Esophagus muscularis mucosa (tissue), 4 donors: Measurements from ENCODE around the gene CCDC3. TPM values are rescaled to one million over a fixed set of nuclear protein-coding genes. Genes with fewer than 3 reads are reported as not detected.

Experiments
- DNase-seq: peaks from one replicate; pipeline ENCODE4 v3.0.0-alpha.2; 2017; ENCODE audit errors: extremely low spot score
- H3K27ac ChIP-seq, 4 donors: fragments of 200-600 bp; sonication (generic); replicated peaks in 1 of 4; 1 replicate in 3 of 4; 2 replicates in 1 of 4; pipeline ENCODE4 v1.5.1; 2016 to 2019; ENCODE audit warnings: mild to moderate bottlenecking in 1 of 4
- H3K27me3 ChIP-seq, 4 donors: fragments of 200-600 bp; sonication (generic); one replicate each; pipeline versions ENCODE4 v1.5.1 to v1.6.0; 2016 to 2019
- H3K36me3 ChIP-seq, 4 donors: fragments of 200-600 bp; sonication (generic); one replicate each; pipeline ENCODE4 v1.5.1; 2016 to 2019
- H3K4me1 ChIP-seq, 4 donors: fragments of 200-600 bp; sonication (generic); one replicate each; pipeline ENCODE4 v1.5.1; 2016 to 2019
- H3K4me3 ChIP-seq, 4 donors: fragments of 200-600 bp; sonication (generic); 1 replicate in 2 of 4; 2 replicates in 2 of 4; pipeline ENCODE4 v1.5.1; 2016 to 2019; ENCODE audit warnings: mild to moderate bottlenecking in 4 of 4, moderate library complexity in 1 of 4
- H3K9me3 ChIP-seq, 4 donors: fragments of 200-600 bp; sonication (generic); 1 replicate in 3 of 4; 2 replicates in 1 of 4; pipeline ENCODE4 v1.5.1; 2016 to 2019
- EP300 ChIP-seq: sonication (generic); formaldehyde crosslinking; IDR thresholded peaks from one replicate; pipeline ENCODE4 v1.6.1; 2017; ENCODE audit warnings: antibody characterized with exemption
- POLR2A ChIP-seq: fragments of 450-650 bp; IDR thresholded peaks from one replicate; pipeline ENCODE4 v1.6.1; 2017; ENCODE audit warnings: antibody characterized with exemption, moderate library complexity, mild to moderate bottlenecking, low read depth
- POLR2AphosphoS5 ChIP-seq, 2 donors: sonication (generic); formaldehyde crosslinking; IDR thresholded peaks; one replicate each; pipeline ENCODE4 v1.6.1; 2017; ENCODE audit warnings: antibody characterized with exemption in 2 of 2
- WGBS: methylation state at CpG from one replicate; pipeline ENCODE4 v1.1.5; 2018; 5-methylcytosine and 5-hydroxymethylcytosine counted together
- intact Hi-C: fragments of 100-400 bp; cut with DNase I; formaldehyde crosslinking; loops from one replicate; pipeline ENCODE4 v1.15.1; 2023
- total RNA-seq, 4 donors: library from RNA; depleted of rRNA; stranded (reverse); fragments of >200 nt; gene quantifications; one replicate each; pipeline versions ENCODE4 v1.1.0 to v1.2.1, GENCODE V29; 2016
- TF ChIP-seq, protein P1 (sequence below), 3 experiments: fragments of 200-600 bp in 2 of 3; fragments of 450-650 bp in 1 of 3; sonication (generic) in 2 of 3; IDR thresholded peaks; one replicate each; pipeline ENCODE4 v1.5.1; 2017 to 2019; ENCODE audit warnings: antibody characterized with exemption in 3 of 3, mild to moderate bottlenecking in 2 of 3, moderate library complexity in 1 of 3

Gene CCDC3
- total RNA-seq, 4 donors from 2014 or later = 23.7 to 79.1 (median 44.3) TPM

GRCh38 chr10:12937527-12937926, 64.0 kb downstream of the CCDC3 start:
- Histone ChIP-seq H3K36me3 (no peaks in the 10 kb centered on the region), H3K27me3 (no peaks in the 10 kb centered on the region), H3K27ac (no peak overlapping the region), H3K4me3 (no peak overlapping the region), H3K4me1 (no peaks in the 10 kb centered on the region), H3K9me3 (peaks cover 0 to 7% (median 0%) of the 10 kb centered on the region in 4 donors)
- DNase-seq = no peak
- WGBS = 88% methylated on average over 3 of the region's 3 CpGs
- intact Hi-C loops = no loop called here
- no peak for TF ChIP-seq EP300
- no peak for TF ChIP-seq POLR2A
- no peak for TF ChIP-seq POLR2AphosphoS5 (IDR thresholded peaks at IDR 0.05)
- TF ChIP-seq, protein P1, sequence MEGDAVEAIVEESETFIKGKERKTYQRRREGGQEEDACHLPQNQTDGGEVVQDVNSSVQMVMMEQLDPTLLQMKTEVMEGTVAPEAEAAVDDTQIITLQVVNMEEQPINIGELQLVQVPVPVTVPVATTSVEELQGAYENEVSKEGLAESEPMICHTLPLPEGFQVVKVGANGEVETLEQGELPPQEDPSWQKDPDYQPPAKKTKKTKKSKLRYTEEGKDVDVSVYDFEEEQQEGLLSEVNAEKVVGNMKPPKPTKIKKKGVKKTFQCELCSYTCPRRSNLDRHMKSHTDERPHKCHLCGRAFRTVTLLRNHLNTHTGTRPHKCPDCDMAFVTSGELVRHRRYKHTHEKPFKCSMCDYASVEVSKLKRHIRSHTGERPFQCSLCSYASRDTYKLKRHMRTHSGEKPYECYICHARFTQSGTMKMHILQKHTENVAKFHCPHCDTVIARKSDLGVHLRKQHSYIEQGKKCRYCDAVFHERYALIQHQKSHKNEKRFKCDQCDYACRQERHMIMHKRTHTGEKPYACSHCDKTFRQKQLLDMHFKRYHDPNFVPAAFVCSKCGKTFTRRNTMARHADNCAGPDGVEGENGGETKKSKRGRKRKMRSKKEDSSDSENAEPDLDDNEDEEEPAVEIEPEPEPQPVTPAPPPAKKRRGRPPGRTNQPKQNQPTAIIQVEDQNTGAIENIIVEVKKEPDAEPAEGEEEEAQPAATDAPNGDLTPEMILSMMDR (IDR thresholded peaks at IDR 0.05) = no peak

GRCh38 chr10:12934777-12935176, 66.7 kb downstream of the CCDC3 start:
- TF ChIP-seq EP300 = no peak
- TF ChIP-seq, protein P1 (IDR thresholded peaks at IDR 0.05) = no peak
- no peak for TF ChIP-seq POLR2A
- TF ChIP-seq POLR2AphosphoS5 (IDR thresholded peaks at IDR 0.05) = no peak
- H3K9me3 ChIP-seq = peaks cover 0 to 7% (median 0%) of the 10 kb centered on the region in 4 donors
- no peaks in the 10 kb centered on the region for H3K36me3 ChIP-seq
- 91% methylated on average over 4 of the region's 4 CpGs for WGBS
- no peaks in the 10 kb centered on the region for H3K27me3 ChIP-seq
- H3K27ac ChIP-seq = no peak overlapping the region
- intact Hi-C loops = no loop called here
- H3K4me1 ChIP-seq = no peaks in the 10 kb centered on the region
- no peak for DNase-seq
- H3K4me3 ChIP-seq = no peak overlapping the region

- H3K27ac ChIP-seq = no peak overlapping the region
- intact Hi-C loops = no loop called here
- 74% methylated on average over 2 of the region's 2 CpGs for WGBS
These were observed 72.1 kb downstream of the CCDC3 start for GRCh38 chr10:12929381-12929780.

DNA sequence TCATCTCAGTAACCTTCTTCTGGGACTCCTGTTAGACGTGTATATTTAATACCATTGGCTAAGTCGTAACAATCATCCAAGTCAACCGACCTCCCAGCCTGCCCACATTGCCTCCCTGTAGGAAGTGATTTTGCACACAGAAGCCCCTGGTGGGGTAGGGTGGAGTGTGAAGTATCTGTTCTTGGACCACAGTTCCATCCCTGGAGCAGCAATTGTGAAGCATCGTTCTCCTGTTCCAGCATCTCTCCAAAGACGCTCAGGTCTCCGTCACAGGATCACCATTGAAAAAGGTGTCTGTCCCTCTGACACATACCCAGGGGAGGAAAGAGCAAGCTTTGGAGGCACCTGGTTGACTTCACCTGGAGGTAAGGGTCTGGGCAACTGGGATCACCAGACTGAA, 72.9 kb downstream of the CCDC3 start:
- Histone ChIP-seq H3K36me3 (no peaks in the 10 kb centered on the region), H3K9me3 (peaks cover 0 to 7% (median 0%) of the 10 kb centered on the region in 4 donors), H3K4me1 (no peaks in the 10 kb centered on the region), H3K4me3 (no peak overlapping the region), H3K27ac (no peak overlapping the region), H3K27me3 (no peaks in the 10 kb centered on the region)
- intact Hi-C loops = no loop called here
- no peak for TF ChIP-seq POLR2AphosphoS5 (IDR thresholded peaks at IDR 0.05)
- TF ChIP-seq EP300 = no peak
- no peak for TF ChIP-seq POLR2A
- TF ChIP-seq, protein P1 (IDR thresholded peaks at IDR 0.05) = no peak
- WGBS = 98% methylated on average over 5 of the region's 6 CpGs
- no peak for DNase-seq

More at GRCh38 chr10:12929381-12929780, 72.1 kb downstream of the CCDC3 start:
- no peaks in the 10 kb centered on the region for H3K4me1 ChIP-seq
- H3K9me3 ChIP-seq = peaks cover 0 to 12% (median 0%) of the 10 kb centered on the region in 4 donors
- TF ChIP-seq, protein P1 (IDR thresholded peaks at IDR 0.05) = no peak
- no peak for TF ChIP-seq EP300
- H3K36me3 ChIP-seq = no peaks in the 10 kb centered on the region
- no peak for DNase-seq
- no peaks in the 10 kb centered on the region for H3K27me3 ChIP-seq
- no peak overlapping the region for H3K4me3 ChIP-seq

DNA sequence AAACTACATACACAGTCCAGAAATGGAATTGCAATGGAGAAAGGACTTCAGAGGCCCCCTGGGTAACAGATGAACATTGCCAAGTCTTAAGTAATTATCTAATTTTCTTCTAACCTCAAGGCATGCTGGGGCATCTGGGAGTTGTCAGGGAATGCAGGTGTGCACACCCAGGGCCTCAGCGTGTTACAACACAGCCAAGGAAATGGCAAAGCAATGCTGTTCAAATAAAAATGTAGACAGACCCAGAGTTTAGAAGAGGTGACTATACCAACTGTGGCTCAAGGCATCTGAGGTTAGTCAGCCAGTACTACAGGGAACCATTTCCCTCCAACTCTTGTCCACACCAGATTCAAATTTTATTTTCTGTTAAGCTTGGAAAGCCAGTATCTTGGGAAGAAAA, 73.6 kb downstream of the CCDC3 start:
- 100% methylated on average over 1 of the region's 1 CpG for WGBS
- no peak for DNase-seq
- H3K4me1 ChIP-seq = no peaks in the 10 kb centered on the region
- peaks cover 0 to 5% (median 0%) of the 10 kb centered on the region in 4 donors for H3K9me3 ChIP-seq
- H3K36me3 ChIP-seq = no peaks in the 10 kb centered on the region
- intact Hi-C loops = no loop called here
- no peak overlapping the region for H3K27ac ChIP-seq
- no peaks in the 10 kb centered on the region for H3K27me3 ChIP-seq
- no peak overlapping the region for H3K4me3 ChIP-seq
- no peak for TF ChIP-seq POLR2A
- TF ChIP-seq POLR2AphosphoS5 (IDR thresholded peaks at IDR 0.05) = no peak
- TF ChIP-seq, protein P1 (IDR thresholded peaks at IDR 0.05) = no peak
